Osteoblast (primary cell): ENCODE data around the gene BOLA2B. TPM values are rescaled to one million over a fixed set of nuclear protein-coding genes. Genes with fewer than 3 reads are reported as not detected.

Experiments
- DNase-seq: peaks from one replicate; pipeline ENCODE4 v3.0.0; 2011; ENCODE audit warnings: low spot score, mixed read lengths; ENCODE audit not compliant: insufficient read length; ENCODE audit errors: missing footprints
- H2AFZ ChIP-seq: 2 replicates; pipeline ENCODE4 v1.6.0; 2011; ENCODE audit warnings: mild to moderate bottlenecking, low read length
- H3K27ac ChIP-seq: 2 replicates; pipeline ENCODE4 v1.5.1; 2011; ENCODE audit warnings: mild to moderate bottlenecking, low read depth, low read length, moderate library complexity
- H3K27me3 ChIP-seq: 2 replicates; pipeline ENCODE4 v1.6.0; 2012; ENCODE audit warnings: mild to moderate bottlenecking, control low read depth, inconsistent platforms, low read length, moderate library complexity; ENCODE audit not compliant: insufficient read depth
- H3K36me3 ChIP-seq: 2 replicates; pipeline ENCODE4 v1.5.1; 2011; ENCODE audit warnings: mild to moderate bottlenecking, low read length, control low read depth, moderate library complexity; ENCODE audit not compliant: insufficient read depth
- H3K4me1 ChIP-seq: 2 replicates; pipeline ENCODE4 v1.5.1; 2011; ENCODE audit warnings: mild to moderate bottlenecking, low read length, control low read depth, moderate library complexity; ENCODE audit not compliant: insufficient read depth
- H3K4me2 ChIP-seq: 2 replicates; pipeline ENCODE4 v1.6.0; 2011; ENCODE audit warnings: mild to moderate bottlenecking, low read length; ENCODE audit not compliant: insufficient read depth
- H3K4me3 ChIP-seq: fragments of 200-600 bp; sonication (generic); 3 replicates; pipeline ENCODE4 v1.5.1; 2012; ENCODE audit warnings: mild to moderate bottlenecking, low read length, inconsistent platforms; ENCODE audit not compliant: insufficient read depth
- H3K79me2 ChIP-seq: 2 replicates; pipeline ENCODE4 v1.6.0; 2012; ENCODE audit warnings: mild to moderate bottlenecking, low read length, control low read depth, inconsistent platforms; ENCODE audit not compliant: insufficient read depth
- H3K9me3 ChIP-seq: 2 replicates; pipeline ENCODE4 v1.5.1; 2011; ENCODE audit warnings: low read depth, low read length, control low read depth
- H4K20me1 ChIP-seq: 2 replicates; pipeline ENCODE4 v1.6.0; 2012; ENCODE audit warnings: mild to moderate bottlenecking, low read length, control low read depth; ENCODE audit not compliant: insufficient read depth
- CTCF ChIP-seq: IDR thresholded peaks from 2 replicates; pipeline ENCODE4 v1.5.1; 2011; ENCODE audit warnings: mild to moderate bottlenecking, low read depth, low read length, moderate library complexity; ENCODE audit errors: extremely low read depth
- total RNA-seq: library from RNA; depleted of rRNA; stranded (reverse); fragments of >200 nt; gene quantifications from 2 replicates; pipeline ENCODE4 v1.2.3, GENCODE V29; 2012

BOLA2B gene
- total RNA-seq, 1 donor: 64.8 TPM

GRCh38 chr16:30163538-30163937 is 29.9 kb downstream of the BOLA2B start:
- no peaks in the 10 kb centered on the region for H3K79me2 ChIP-seq
- no peak overlapping the region for H2AFZ ChIP-seq
- no peaks in the 10 kb centered on the region for H3K4me1 ChIP-seq
- H3K4me2 ChIP-seq: no peak overlapping the region
- H4K20me1 ChIP-seq: no peaks in the 10 kb centered on the region
- TF ChIP-seq CTCF: no peak
- no peaks in the 10 kb centered on the region for H3K9me3 ChIP-seq
- no peaks in the 10 kb centered on the region for H3K36me3 ChIP-seq
- peak; percentile 31 for DNase-seq
- H3K4me3 ChIP-seq: no peak overlapping the region
- H3K27ac ChIP-seq: no peak overlapping the region
- no peaks in the 10 kb centered on the region for H3K27me3 ChIP-seq

- H3K27me3 ChIP-seq: no peaks in the 10 kb centered on the region
- DNase-seq: no peak
- H3K4me1 ChIP-seq: no peaks in the 10 kb centered on the region
- no peaks in the 10 kb centered on the region for H3K36me3 ChIP-seq
- no peak overlapping the region for H2AFZ ChIP-seq
- no peaks in the 10 kb centered on the region for H3K79me2 ChIP-seq
- no peak overlapping the region for H3K27ac ChIP-seq
- no peaks in the 10 kb centered on the region for H4K20me1 ChIP-seq
- no peaks in the 10 kb centered on the region for H3K9me3 ChIP-seq
- H3K4me3 ChIP-seq: no peak overlapping the region
- no peak for TF ChIP-seq CTCF
- no peak overlapping the region for H3K4me2 ChIP-seq
Observed at GRCh38 chr16:30157214-30157613, 36.3 kb downstream of the BOLA2B start.

GRCh38 chr16:30155188-30155587 is 38.3 kb downstream of the BOLA2B start:
- Histone ChIP-seq H2AFZ (no peak overlapping the region), H3K79me2 (no peaks in the 10 kb centered on the region), H3K4me3 (no peak overlapping the region), H3K4me1 (no peaks in the 10 kb centered on the region), H4K20me1 (no peaks in the 10 kb centered on the region), H3K36me3 (no peaks in the 10 kb centered on the region), H3K4me2 (no peak overlapping the region), H3K27me3 (no peaks in the 10 kb centered on the region), H3K27ac (no peak overlapping the region), H3K9me3 (no peaks in the 10 kb centered on the region)
- TF ChIP-seq CTCF: no peak
- no peak for DNase-seq

GRCh38 chr16:30152517-30152916 is 40.9 kb downstream of the BOLA2B start:
- no peak overlapping the region for H2AFZ ChIP-seq
- H3K27me3 ChIP-seq: no peaks in the 10 kb centered on the region
- H3K4me1 ChIP-seq: no peaks in the 10 kb centered on the region
- H3K27ac ChIP-seq: no peak overlapping the region
- no peaks in the 10 kb centered on the region for H3K9me3 ChIP-seq
- H3K79me2 ChIP-seq: no peaks in the 10 kb centered on the region
- H3K4me3 ChIP-seq: no peak overlapping the region
- no peak for DNase-seq
- no peak overlapping the region for H3K4me2 ChIP-seq
- H3K36me3 ChIP-seq: no peaks in the 10 kb centered on the region
- no peak for TF ChIP-seq CTCF
- H4K20me1 ChIP-seq: no peaks in the 10 kb centered on the region
